Measurements from ENCODE around the gene KRTAP1-3. TPM values are rescaled to one million over a fixed set of nuclear protein-coding genes. Genes with fewer than 3 reads are reported as not detected.

Gene KRTAP1-3
- total RNA-seq, 4 donors from 2014 or later = not detected

GRCh38 chr17:41020336-41020735 lies 14.3 kb downstream of the KRTAP1-3 start:
- H3K4me1 ChIP-seq = no peaks in the 10 kb centered on the region
- no peak overlapping the region for H3K27ac ChIP-seq
- no peak for ATAC-seq
- in situ Hi-C loops (cut with MboI; ENCODE audit: low sequenced_read_pairs in 4 of 4) (no loop called here), intact Hi-C loops (cut with DNase I; ENCODE audit: low total_unique reads) (no loop called here)
- TF ChIP-seq CTCF (IDR thresholded peaks at IDR 0.05 in 4 of 5, conservative IDR thresholded peaks at IDR 0.05 in 1 of 5) = no peak
- no peak for TF ChIP-seq POLR2A (IDR thresholded peaks at IDR 0.05)
- peaks cover 0 to 1% (median 0%) of the 10 kb centered on the region in 3 donors for H3K27me3 ChIP-seq
- DNase-seq = no peak
- no peak overlapping the region for H3K4me3 ChIP-seq
- H3K9me3 ChIP-seq = no peaks in the 10 kb centered on the region
- no peaks in the 10 kb centered on the region for H3K36me3 ChIP-seq

- TF ChIP-seq POLR2A (IDR thresholded peaks at IDR 0.05) (no peak), CTCF (IDR thresholded peaks at IDR 0.05 in 4 of 5, conservative IDR thresholded peaks at IDR 0.05 in 1 of 5) (no peak)
- DNase-seq (no peak), ATAC-seq (no peak)
- intact Hi-C loops (cut with DNase I; ENCODE audit: low total_unique reads) (no loop called here), in situ Hi-C loops (cut with MboI; ENCODE audit: low sequenced_read_pairs in 4 of 4) (no loop called here)
- Histone ChIP-seq H3K27ac (no peak overlapping the region), H3K27me3 (no peaks in the 10 kb centered on the region), H3K4me1 (no peaks in the 10 kb centered on the region), H3K9me3 (no peaks in the 10 kb centered on the region), H3K36me3 (no peaks in the 10 kb centered on the region), H3K4me3 (no peak overlapping the region)
These were observed 15.3 kb downstream of the KRTAP1-3 start for GRCh38 chr17:41019415-41019814.

- in situ Hi-C loops (cut with MboI; ENCODE audit: low sequenced_read_pairs in 4 of 4) = no loop called here
- intact Hi-C loops (cut with DNase I; ENCODE audit: low total_unique reads) = no loop called here
- ATAC-seq = no peak
- Histone ChIP-seq H3K36me3 (no peaks in the 10 kb centered on the region), H3K4me1 (peaks cover 2 to 3% of the 10 kb centered on the region in 2 donors), H3K4me3 (no peak overlapping the region), H3K27me3 (no peaks in the 10 kb centered on the region), H3K27ac (no peak overlapping the region), H3K9me3 (no peaks in the 10 kb centered on the region)
- TF ChIP-seq CTCF (IDR thresholded peaks at IDR 0.05 in 4 of 5, conservative IDR thresholded peaks at IDR 0.05 in 1 of 5) = no peak
- TF ChIP-seq POLR2A (IDR thresholded peaks at IDR 0.05) = no peak
- no peak for DNase-seq
These were observed 16.1 kb downstream of the KRTAP1-3 start for GRCh38 chr17:41018541-41018940.

- intact Hi-C loops (cut with DNase I; ENCODE audit: low total_unique reads) (no loop called here), in situ Hi-C loops (cut with MboI; ENCODE audit: low sequenced_read_pairs in 4 of 4) (no loop called here)
- TF ChIP-seq CTCF (IDR thresholded peaks at IDR 0.05 in 4 of 5, conservative IDR thresholded peaks at IDR 0.05 in 1 of 5) = no peak
- TF ChIP-seq POLR2A (IDR thresholded peaks at IDR 0.05) = no peak
These were observed 18.0 kb downstream of the KRTAP1-3 start for GRCh38 chr17:41016578-41017215.

GRCh38 chr17:41015454-41015853 lies 19.2 kb downstream of the KRTAP1-3 start:
- peaks cover 7 to 8% of the 10 kb centered on the region in 2 donors for H3K4me1 ChIP-seq
- intact Hi-C loops (cut with DNase I; ENCODE audit: low total_unique reads) = no loop called here
- ATAC-seq (no peak), DNase-seq (no peak)
- H3K27me3 ChIP-seq = no peaks in the 10 kb centered on the region
- no peak for TF ChIP-seq CTCF (IDR thresholded peaks at IDR 0.05 in 4 of 5, conservative IDR thresholded peaks at IDR 0.05 in 1 of 5)
- no peak for TF ChIP-seq POLR2A (IDR thresholded peaks at IDR 0.05)
- in situ Hi-C loops (cut with MboI; ENCODE audit: low sequenced_read_pairs in 4 of 4) = no loop called here
- H3K36me3 ChIP-seq = no peaks in the 10 kb centered on the region
- H3K9me3 ChIP-seq = no peaks in the 10 kb centered on the region
- H3K4me3 ChIP-seq = no peak overlapping the region
- H3K27ac ChIP-seq = no peak overlapping the region

More at GRCh38 chr17:41016578-41017215, 18.0 kb downstream of the KRTAP1-3 start:
- no peaks in the 10 kb centered on the region for H3K36me3 ChIP-seq
- H3K4me1 ChIP-seq = peaks cover 7 to 8% of the 10 kb centered on the region in 2 donors
- no peaks in the 10 kb centered on the region for H3K9me3 ChIP-seq
- H3K4me3 ChIP-seq = no peak overlapping the region
- DNase-seq = no peak
- no peaks in the 10 kb centered on the region for H3K27me3 ChIP-seq
- H3K27ac ChIP-seq = no peak overlapping the region
- ATAC-seq = no peak
